ENCODE measurements around the gene AIG1.

Gene AIG1

GRCh38 chr6:143127941-143128680 is 67.4 kb downstream of the AIG1 start:
- no peak for TF ChIP-seq CTCF (IDR thresholded peaks at IDR 0.05; ENCODE audit: low read depth, low read length, missing control alignments)
- DNase-seq (ENCODE audit: extremely low read depth, low read depth), result no peak
- H3K4me3 ChIP-seq (replicated peaks; ENCODE audit: low read depth, low read length), result no peak overlapping the region

- no peak for TF ChIP-seq CTCF (IDR thresholded peaks at IDR 0.05; ENCODE audit: low read depth, low read length, missing control alignments)
These were observed 68.0 kb downstream of the AIG1 start for GRCh38 chr6:143128681-143129015.

GRCh38 chr6:143130928-143131327 is 70.2 kb downstream of the AIG1 start:
- DNase-seq (ENCODE audit: extremely low read depth, low read depth), result no peak
- no peak overlapping the region for H3K4me3 ChIP-seq (replicated peaks; ENCODE audit: low read depth, low read length)
- TF ChIP-seq CTCF (IDR thresholded peaks at IDR 0.05; ENCODE audit: low read depth, low read length, missing control alignments), result no peak

More at GRCh38 chr6:143128681-143129015, 68.0 kb downstream of the AIG1 start:
- no peak for DNase-seq (ENCODE audit: extremely low read depth, low read depth)
- H3K4me3 ChIP-seq (replicated peaks; ENCODE audit: low read depth, low read length), result no peak overlapping the region

- no peak for DNase-seq (ENCODE audit: extremely low read depth, low read depth)
- TF ChIP-seq CTCF (IDR thresholded peaks at IDR 0.05; ENCODE audit: low read depth, low read length, missing control alignments), result no peak
These were observed 74.6 kb downstream of the AIG1 start for GRCh38 chr6:143135325-143135724.

GRCh38 chr6:143135797-143136561 is 75.3 kb downstream of the AIG1 start:
- no peak for DNase-seq (ENCODE audit: extremely low read depth, low read depth)
- no peak overlapping the region for H3K4me3 ChIP-seq (replicated peaks; ENCODE audit: low read depth, low read length)
- no peak for TF ChIP-seq CTCF (IDR thresholded peaks at IDR 0.05; ENCODE audit: low read depth, low read length, missing control alignments)

More at GRCh38 chr6:143135325-143135724, 74.6 kb downstream of the AIG1 start:
- H3K4me3 ChIP-seq (replicated peaks; ENCODE audit: low read depth, low read length), result no peak overlapping the region

- no peak for TF ChIP-seq CTCF (IDR thresholded peaks at IDR 0.05; ENCODE audit: low read depth, low read length, missing control alignments)
- DNase-seq (ENCODE audit: extremely low read depth, low read depth), result no peak
- no peak overlapping the region for H3K4me3 ChIP-seq (replicated peaks; ENCODE audit: low read depth, low read length)
These were observed 76.0 kb downstream of the AIG1 start for GRCh38 chr6:143136647-143137046.

Measured in HFF-Myc (cell line).